Nephron progenitor cell (in vitro differentiated cells): Measurements from ENCODE around the gene NPPB.
"Not testable (repeated sequence)": the region's sequence is repeated elsewhere in the genome, so short reads cannot be mapped to it uniquely, and the experiment has no call there.

ENCODE experiments used
- DNase-seq: peaks from one replicate; pipeline ENCODE4 v3.0.0; 2021
- H3K27ac Mint-ChIP-seq: 2 replicates; pipeline ENCODE4 v1.8.0; 2021; ENCODE audit warnings: mild to moderate bottlenecking, moderate library complexity, mixed read lengths
- H3K27me3 Mint-ChIP-seq: 2 replicates; pipeline ENCODE4 v1.8.0; 2021; ENCODE audit warnings: mild to moderate bottlenecking, low read depth, mixed read lengths; ENCODE audit not compliant: poor library complexity
- H3K36me3 Mint-ChIP-seq: 2 replicates; pipeline ENCODE4 v1.8.0; 2021; ENCODE audit warnings: low read depth, mixed read lengths
- H3K4me1 Mint-ChIP-seq: 2 replicates; pipeline ENCODE4 v1.8.0; 2021; ENCODE audit warnings: mixed read lengths
- H3K4me3 Mint-ChIP-seq: 2 replicates; pipeline ENCODE4 v1.8.0; 2021; ENCODE audit warnings: mild to moderate bottlenecking, moderate library complexity, mixed read lengths
- H3K9me3 Mint-ChIP-seq: 2 replicates; pipeline ENCODE4 v1.8.0; 2021; ENCODE audit warnings: mild to moderate bottlenecking, moderate library complexity, mixed read lengths
- CTCF ChIP-seq: fragments of 200-600 bp; sonication (generic); IDR thresholded peaks from 2 replicates; pipeline ENCODE4 v1.5.0; 2021; ENCODE audit warnings: antibody characterized with exemption

Gene NPPB

GRCh38 chr1:11858613-11858967, at the start of gene NPPB:
Gene NPPB, minus strand, starts transcription at chr1:11858945. Its CDS starts 112 bp downstream, at chr1:11858833.
- Mint-ChIP-seq H3K4me3 (no peak within 1 kb of the TSS), H3K9me3 (no peaks in the 10 kb centered on the region), H3K36me3 (no peaks in the 10 kb centered on the region), H3K27ac (no peak within 1 kb of the TSS), H3K27me3 (peaks cover 84% of the 10 kb centered on the region), H3K4me1 (no peaks in the 10 kb centered on the region)
- no peak for TF ChIP-seq CTCF
- DNase-seq, result no peak

GRCh38 chr1:11908095-11908675, 49.4 kb upstream of the NPPB start:
- Mint-ChIP-seq H3K4me1 (peaks cover 46% of the 10 kb centered on the region), H3K27me3 (peaks cover 7% of the 10 kb centered on the region), H3K27ac (peak overlapping the region; percentile 100), H3K36me3 (no peaks in the 10 kb centered on the region), H3K4me3 (peak overlapping the region; percentile 84), H3K9me3 (no peaks in the 10 kb centered on the region)
- no peak for DNase-seq
- no peak for TF ChIP-seq CTCF

- DNase-seq, result peak; percentile 90
- Mint-ChIP-seq H3K27me3 (peaks cover 9% of the 10 kb centered on the region), H3K4me3 (peak overlapping the region; percentile 84), H3K36me3 (no peaks in the 10 kb centered on the region), H3K27ac (peak overlapping the region; percentile 100), H3K9me3 (no peaks in the 10 kb centered on the region), H3K4me1 (peaks cover 39% of the 10 kb centered on the region)
- peak; percentile 65 for TF ChIP-seq CTCF
Measured at GRCh38 chr1:11907275-11908094, 48.7 kb upstream of the NPPB start.

GRCh38 chr1:11906870-11907269, 48.1 kb upstream of the NPPB start:
- Mint-ChIP-seq H3K27ac (no peak overlapping the region), H3K4me1 (peaks cover 37% of the 10 kb centered on the region), H3K9me3 (no peaks in the 10 kb centered on the region), H3K4me3 (no peak overlapping the region), H3K36me3 (no peaks in the 10 kb centered on the region), H3K27me3 (peaks cover 15% of the 10 kb centered on the region)
- DNase-seq, result no peak
- no peak for TF ChIP-seq CTCF

GRCh38 chr1:11904978-11905377, 46.2 kb upstream of the NPPB start:
- TF ChIP-seq CTCF, result no peak
- Mint-ChIP-seq H3K9me3 (no peaks in the 10 kb centered on the region), H3K27me3 (peaks cover 31% of the 10 kb centered on the region), H3K27ac (no peak overlapping the region), H3K36me3 (no peaks in the 10 kb centered on the region), H3K4me1 (peaks cover 27% of the 10 kb centered on the region), H3K4me3 (no peak overlapping the region)
- DNase-seq, result no peak

- not testable (repeated sequence) for H3K27ac Mint-ChIP-seq, H3K9me3 Mint-ChIP-seq, H3K36me3 Mint-ChIP-seq, DNase-seq, H3K4me3 Mint-ChIP-seq
- peaks cover 21% of the 10 kb centered on the region for H3K4me1 Mint-ChIP-seq
- peaks cover 39% of the 10 kb centered on the region for H3K27me3 Mint-ChIP-seq
Measured at GRCh38 chr1:11904156-11904555, 45.4 kb upstream of the NPPB start.
